HepG2 (cell line): Measurements from ENCODE around the gene FANCF. TPM values are rescaled to one million over a fixed set of nuclear protein-coding genes. Genes with fewer than 3 reads are reported as not detected.

ENCODE experiments used
- polyA plus RNA-seq, 8 experiments: library from polyadenylated mRNA; depleted of rRNA in 3 of 8; stranded (reverse) in 7 of 8; unstranded in 1 of 8; fragments of >200 nt; fragmentation: Illumina TruSeq in 4 of 8; extraction: Trizol in 4 of 8; gene quantifications; 2 replicates each; pipeline versions ENCODE4 v1.2.1 to v1.2.3, GENCODE V29; 2011 to 2016; ENCODE audit warnings: low read depth in 4 of 8, missing spikeins in 1 of 8, mixed read lengths in 1 of 8; ENCODE audit not compliant: insufficient read depth in 1 of 8
- total RNA-seq, 5 experiments: library from RNA; depleted of rRNA; stranded (reverse); fragments of >200 nt; fragmentation: Illumina TruSeq; extraction: Trizol; gene quantifications; 2 replicates each; pipeline ENCODE4 v1.2.3, GENCODE V29; 2016; ENCODE audit warnings: low read depth in 1 of 5

FANCF gene
- total and polyA plus RNA-seq, 2 of the 13 experiments (the other 11 are each of a cell fraction or from before 2014, with no cell fraction given) = 2.5 to 9.7 TPM

Other genes with a start within 250 kb of the FANCF start
- gene GAS2, start 40.8 kb upstream of the FANCF start, total RNA-seq (2016; rRNA removed; fragmentation: Illumina TruSeq; extraction: Trizol) = 85.1 and 102 TPM in 2 replicates
- 19.4 and 26.0 TPM in 2 replicates for gene GAS2, start 40.8 kb upstream of the FANCF start, polyA plus RNA-seq (2011; rRNA removed)
- 27.2 and 31.1 TPM in 2 replicates for gene SVIP, start 204.0 kb upstream of the FANCF start, total RNA-seq (2016; rRNA removed; fragmentation: Illumina TruSeq; extraction: Trizol)
- 5.8 and 6.3 TPM in 2 replicates for gene SVIP, start 204.0 kb upstream of the FANCF start, polyA plus RNA-seq (2011; rRNA removed)
- not detected in 2 replicates for gene CCDC179, start 234.7 kb upstream of the FANCF start, total RNA-seq (2016; rRNA removed; fragmentation: Illumina TruSeq; extraction: Trizol)
- not detected in 2 replicates for gene CCDC179, start 234.7 kb upstream of the FANCF start, polyA plus RNA-seq (2011; rRNA removed)